NCI-H748 (cell line): ENCODE measurements around the gene MPP1.

Experiments used
- DNase-seq: peaks from one replicate; lab custom pipeline; 2025; ENCODE audit not compliant: unreplicated experiment; lab: John Stamatoyannopoulos, UW

The MPP1 gene

GRCh38 chrX:154776753-154777152, 28.5 kb downstream of the MPP1 start:
- DNase-seq: no peak

GRCh38 chrX:154775419-154776349, 29.6 kb downstream of the MPP1 start:
- DNase-seq: no peak

- no peak for DNase-seq
These were observed 30.7 kb downstream of the MPP1 start for GRCh38 chrX:154774622-154775021.

GRCh38 chrX:154762537-154763296, 42.6 kb downstream of the MPP1 start, which contains the start of gene DKC1:
DKC1 (plus strand) TSS chrX:154762864; CDS start chrX:154762966, 102 bp downstream.
- peak; percentile 98 for DNase-seq

- DNase-seq: peak; percentile 72
These were observed 43.2 kb downstream of the MPP1 start for GRCh38 chrX:154761977-154762536.

- DNase-seq: no peak
These were observed 46.6 kb downstream of the MPP1 start for GRCh38 chrX:154758696-154759095.

GRCh38 chrX:154751669-154752271, 53.5 kb downstream of the MPP1 start:
- peak; percentile 33 for DNase-seq

- DNase-seq: peak; percentile 20
These were observed 54.0 kb downstream of the MPP1 start for GRCh38 chrX:154751203-154751668.

GRCh38 chrX:154750301-154751202, 54.7 kb downstream of the MPP1 start, which contains the start of gene GAB3:
GAB3 (minus strand) TSS chrX:154751077; CDS start chrX:154751025, 52 bp downstream.
- peak; percentile 62 for DNase-seq

- DNase-seq: peak; percentile 31
These were observed 55.4 kb downstream of the MPP1 start for GRCh38 chrX:154749856-154750255.

- peak; percentile 61 for DNase-seq
These were observed 56.5 kb downstream of the MPP1 start for GRCh38 chrX:154748712-154749339.

- DNase-seq: no peak
These were observed 62.7 kb downstream of the MPP1 start for GRCh38 chrX:154742613-154743012.

- no peak for DNase-seq
These were observed 65.3 kb downstream of the MPP1 start for GRCh38 chrX:154739952-154740465.

GRCh38 chrX:154738011-154738738, 67.1 kb downstream of the MPP1 start:
- no peak for DNase-seq

- no peak for DNase-seq
These were observed 68.1 kb downstream of the MPP1 start for GRCh38 chrX:154737136-154737535.

GRCh38 chrX:154735695-154736393, 69.4 kb downstream of the MPP1 start:
- no peak for DNase-seq

- DNase-seq: no peak
These were observed 71.1 kb downstream of the MPP1 start for GRCh38 chrX:154734061-154734781.
